BE2C (cell line): ENCODE measurements around the gene ADGB.

Source experiments
- DNase-seq: peaks from one replicate; pipeline ENCODE4 v3.0.0-alpha.2; 2020
- H3K27me3 ChIP-seq: fragments of 250-450 bp; sonication (Bioruptor Pico); 2 replicates; pipeline ENCODE4 v1.5.1; 2020; ENCODE audit warnings: mild to moderate bottlenecking
- H3K36me3 ChIP-seq: fragments of 250-450 bp; sonication (Bioruptor Pico); 2 replicates; pipeline ENCODE4 v1.5.1; 2020; ENCODE audit warnings: mild to moderate bottlenecking
- H3K4me1 ChIP-seq: fragments of 250-450 bp; sonication (Bioruptor Pico); 2 replicates; pipeline ENCODE4 v1.5.1; 2020
- H3K4me3 ChIP-seq: 2 replicates; pipeline ENCODE4 v1.5.1; 2011; ENCODE audit warnings: low read depth, low read length
- H3K9me3 ChIP-seq: fragments of 250-450 bp; sonication (Bioruptor Pico); 2 replicates; pipeline ENCODE4 v1.5.1; 2020
- CTCF ChIP-seq: IDR thresholded peaks from 2 replicates; pipeline ENCODE4 v1.5.1; 2012; ENCODE audit warnings: mild to moderate bottlenecking, low read depth, low read length

The ADGB gene

GRCh38 chr6:146574211-146574610 lies 24.6 kb upstream of the ADGB start:
- no peak for TF ChIP-seq CTCF

GRCh38 chr6:146578054-146578453 lies 20.7 kb upstream of the ADGB start:
- TF ChIP-seq CTCF: no peak
- H3K36me3 ChIP-seq: no peaks in the 10 kb centered on the region
- no peaks in the 10 kb centered on the region for H3K4me1 ChIP-seq
- no peaks in the 10 kb centered on the region for H3K27me3 ChIP-seq
- H3K4me3 ChIP-seq: no peak overlapping the region
- DNase-seq: no peak
- H3K9me3 ChIP-seq: no peaks in the 10 kb centered on the region

More at GRCh38 chr6:146574211-146574610, 24.6 kb upstream of the ADGB start:
- H3K27me3 ChIP-seq: no peaks in the 10 kb centered on the region
- no peak for DNase-seq
- no peaks in the 10 kb centered on the region for H3K36me3 ChIP-seq
- H3K4me1 ChIP-seq: no peaks in the 10 kb centered on the region
- H3K9me3 ChIP-seq: no peaks in the 10 kb centered on the region
- H3K4me3 ChIP-seq: no peak overlapping the region

DNA sequence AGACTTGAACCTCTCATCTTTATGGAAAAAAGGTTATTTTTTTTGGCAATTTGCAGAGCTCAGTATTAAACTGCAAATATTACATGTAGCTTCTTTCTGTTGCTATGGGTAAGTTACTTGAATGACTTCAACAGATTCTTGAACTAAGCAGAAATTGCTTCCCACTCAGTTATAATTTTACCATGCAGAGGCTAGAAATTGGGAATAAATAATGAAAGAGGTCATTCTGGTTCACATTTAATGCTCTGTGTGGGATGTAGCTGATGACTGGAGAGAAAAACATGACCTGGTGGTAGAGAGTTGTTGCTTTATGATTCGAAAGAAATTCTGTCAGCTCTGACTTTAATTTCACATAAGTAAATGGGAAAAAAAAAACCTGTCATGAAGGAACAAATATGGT lies 16.8 kb upstream of the ADGB start:
- H3K27me3 ChIP-seq: no peaks in the 10 kb centered on the region
- no peak overlapping the region for H3K4me3 ChIP-seq
- no peak for TF ChIP-seq CTCF
- no peaks in the 10 kb centered on the region for H3K9me3 ChIP-seq
- H3K4me1 ChIP-seq: no peaks in the 10 kb centered on the region
- H3K36me3 ChIP-seq: no peaks in the 10 kb centered on the region
- DNase-seq: no peak

DNA sequence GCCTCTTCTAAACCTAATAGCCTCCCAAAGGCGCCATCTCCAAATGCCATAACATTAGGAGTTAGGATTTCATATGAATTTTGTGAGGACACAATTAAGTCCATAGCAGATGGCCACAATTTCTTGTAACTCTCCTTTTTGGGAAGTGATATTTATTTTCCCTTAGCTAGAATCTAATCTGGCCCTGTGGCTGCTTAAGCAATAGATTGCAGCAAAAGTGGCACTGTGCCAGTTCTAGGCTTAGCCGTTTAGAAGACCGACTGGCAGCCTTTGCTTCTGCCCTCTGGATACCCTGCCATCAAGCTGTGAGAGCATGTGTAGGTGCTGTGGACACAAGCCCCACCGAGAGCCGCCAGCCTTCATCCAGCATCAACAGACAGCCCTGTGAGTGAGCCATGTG lies 15.9 kb upstream of the ADGB start:
- Histone ChIP-seq H3K27me3 (no peaks in the 10 kb centered on the region), H3K4me1 (no peaks in the 10 kb centered on the region), H3K9me3 (no peaks in the 10 kb centered on the region), H3K4me3 (no peak overlapping the region), H3K36me3 (no peaks in the 10 kb centered on the region)
- TF ChIP-seq CTCF: no peak
- peak; percentile 19 for DNase-seq

DNA sequence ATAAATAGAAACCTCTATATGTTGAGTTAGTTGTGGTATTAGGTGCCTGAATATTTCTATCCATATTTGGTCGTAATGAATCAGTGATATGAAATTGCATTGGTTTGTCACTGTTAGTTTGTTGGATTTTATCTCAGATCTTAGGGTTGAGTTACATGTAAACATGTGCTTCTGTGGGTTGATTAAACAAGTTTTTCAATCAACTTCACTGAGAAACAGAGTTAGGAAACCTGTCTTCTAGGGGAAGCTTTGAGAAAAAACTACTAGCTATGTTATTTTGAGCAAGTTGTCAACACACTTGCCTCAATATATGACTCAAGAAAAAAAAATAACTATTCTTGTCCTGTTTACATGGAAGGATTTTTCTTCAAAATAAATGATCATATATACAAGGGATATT lies 14.8 kb upstream of the ADGB start:
- Histone ChIP-seq H3K4me1 (no peaks in the 10 kb centered on the region), H3K27me3 (no peaks in the 10 kb centered on the region), H3K9me3 (no peaks in the 10 kb centered on the region), H3K36me3 (no peaks in the 10 kb centered on the region), H3K4me3 (no peak overlapping the region)
- TF ChIP-seq CTCF: no peak
- no peak for DNase-seq

- no peaks in the 10 kb centered on the region for H3K4me1 ChIP-seq
- TF ChIP-seq CTCF: no peak
Measured at GRCh38 chr6:146587459-146587858, 11.3 kb upstream of the ADGB start.

More at GRCh38 chr6:146587459-146587858, 11.3 kb upstream of the ADGB start:
- no peak for DNase-seq
- no peaks in the 10 kb centered on the region for H3K36me3 ChIP-seq
- H3K4me3 ChIP-seq: no peak overlapping the region
- 0 out of 2 replicates have a peak, but pooled peaks cover 7% of the 10 kb centered on the region for H3K27me3 ChIP-seq
- H3K9me3 ChIP-seq: no peaks in the 10 kb centered on the region
